GM10266 (cell line): ENCODE measurements around the gene CXCL9.

ENCODE experiments used
- DNase-seq: peaks from one replicate; pipeline ENCODE4 v3.0.0; 2012; ENCODE audit errors: extremely low spot score
- CTCF ChIP-seq: IDR thresholded peaks from 2 replicates; pipeline ENCODE4 v1.5.1; 2012; ENCODE audit warnings: mild to moderate bottlenecking, low read depth; ENCODE audit not compliant: control insufficient read depth, insufficient read depth; ENCODE audit errors: missing control alignments

Gene CXCL9

GRCh38 chr4:76022031-76022430 lies 14.7 kb upstream of the CXCL9 start:
- DNase-seq, result no peak
- TF ChIP-seq CTCF, result no peak

DNA sequence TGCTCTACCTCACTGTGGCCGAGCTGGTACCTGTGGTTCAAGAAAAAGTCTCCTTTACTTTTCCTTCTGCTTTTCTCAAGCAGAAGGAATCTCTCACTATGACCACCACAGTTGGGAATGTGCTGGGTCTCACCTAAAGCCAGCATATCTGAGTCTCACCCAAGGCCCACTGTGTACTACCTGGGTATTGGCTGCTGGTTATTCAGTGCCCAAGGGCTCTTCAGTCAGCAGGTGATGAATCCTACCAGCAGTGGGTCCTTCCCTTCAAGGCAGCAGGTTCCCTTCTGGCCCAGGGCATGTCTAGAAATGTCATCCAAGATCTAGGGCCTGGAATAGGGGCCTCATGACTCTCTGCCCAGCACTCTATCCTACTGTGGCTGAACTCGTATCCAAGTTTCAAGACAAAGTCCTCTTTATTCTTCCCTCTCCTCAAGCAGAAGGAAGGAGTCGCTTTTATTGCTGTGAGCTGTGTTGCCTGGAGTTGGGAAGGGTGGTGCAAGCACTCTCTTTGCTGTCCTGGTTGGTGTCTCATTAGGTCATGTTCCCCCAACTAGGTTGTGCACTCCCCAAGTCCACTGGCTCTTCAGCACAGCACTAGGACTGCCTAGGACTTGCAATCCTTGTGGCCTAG lies 9.9 kb upstream of the CXCL9 start:
- TF ChIP-seq CTCF, result no peak
- DNase-seq, result no peak

DNA sequence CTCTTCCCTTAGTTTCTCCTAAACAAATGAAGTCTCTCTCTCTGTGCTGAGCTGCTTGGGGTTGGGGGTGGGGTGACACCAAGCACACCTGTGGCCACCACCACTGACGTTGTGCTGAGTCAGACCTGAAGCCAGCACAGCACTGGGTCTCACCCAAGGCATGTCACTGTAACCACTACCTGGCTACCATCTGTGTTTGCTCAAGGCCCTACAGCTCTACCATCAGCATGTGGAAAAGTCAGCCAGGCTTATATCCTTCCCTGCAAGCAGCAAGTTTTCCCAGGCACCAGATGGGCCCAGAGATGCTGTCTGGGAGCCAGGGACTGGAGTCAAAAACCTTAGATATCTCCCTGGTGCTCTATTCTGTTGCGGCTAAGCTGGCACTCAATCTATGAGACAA lies 9.1 kb upstream of the CXCL9 start:
- TF ChIP-seq CTCF, result no peak

DNA sequence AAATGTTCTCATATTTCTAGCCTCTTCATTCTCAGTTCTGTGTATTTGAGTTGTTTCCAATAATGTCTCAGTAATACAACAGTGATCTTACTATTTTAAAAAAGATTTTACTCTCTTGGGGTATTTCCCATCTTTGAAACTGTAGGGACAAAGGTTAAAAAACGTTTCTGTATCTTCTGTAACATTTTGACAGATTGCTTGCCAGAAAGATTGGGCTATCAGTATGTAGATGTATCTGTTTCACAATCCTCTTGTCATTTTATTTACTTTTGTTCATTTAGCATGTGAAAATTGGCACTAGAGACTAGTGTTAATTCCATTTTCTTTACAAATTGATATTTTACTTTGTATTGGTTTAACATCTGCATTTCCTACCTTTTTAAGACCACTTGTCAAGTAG lies 6.2 kb upstream of the CXCL9 start:
- TF ChIP-seq CTCF, result no peak
- no peak for DNase-seq

More for the DNA sequence above, 9.1 kb upstream of the CXCL9 start:
- DNase-seq, result no peak

- no peak for TF ChIP-seq CTCF
- DNase-seq, result no peak
Observed at GRCh38 chr4:76012388-76012801, 5.1 kb upstream of the CXCL9 start.

DNA sequence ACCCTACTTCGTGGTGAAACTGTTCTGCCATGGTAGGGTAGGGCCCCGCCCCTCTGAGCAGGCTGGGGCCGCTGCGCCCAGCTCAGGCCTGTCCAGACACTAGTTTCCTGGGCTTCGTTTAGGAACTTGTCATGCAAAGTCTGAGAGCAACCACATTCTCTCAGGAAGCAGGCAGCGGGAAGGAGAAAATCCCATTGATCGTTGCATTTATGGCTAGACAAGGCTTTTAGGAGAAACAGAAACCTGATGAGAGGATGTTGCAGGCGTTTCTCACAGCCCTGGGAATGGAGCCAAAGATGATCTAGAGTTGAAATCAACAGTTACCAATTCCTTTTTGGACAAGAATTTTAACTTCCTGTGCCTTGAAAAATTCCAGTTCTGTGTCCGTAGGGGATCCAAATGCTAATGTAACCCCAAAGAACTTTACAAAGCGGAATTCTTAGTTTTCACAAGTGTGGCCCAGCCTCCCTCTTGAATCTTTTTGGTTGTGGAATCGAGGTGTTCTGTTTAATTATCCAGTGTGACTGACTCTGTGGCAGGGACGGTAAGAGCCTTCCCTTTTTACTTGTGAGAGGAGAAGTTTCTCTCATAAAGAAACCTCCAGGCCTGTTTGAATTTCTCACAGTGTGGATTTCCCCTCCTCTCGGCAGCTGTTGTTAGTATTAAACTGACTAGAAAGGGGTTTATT lies 4.5 kb upstream of the CXCL9 start:
- peak; percentile 62 for DNase-seq
- no peak for TF ChIP-seq CTCF

GRCh38 chr4:76011018-76011670 lies 3.8 kb upstream of the CXCL9 start:
- no peak for TF ChIP-seq CTCF
- no peak for DNase-seq
